Measurements from ENCODE around the gene SLC9A9.

Gene SLC9A9

DNA sequence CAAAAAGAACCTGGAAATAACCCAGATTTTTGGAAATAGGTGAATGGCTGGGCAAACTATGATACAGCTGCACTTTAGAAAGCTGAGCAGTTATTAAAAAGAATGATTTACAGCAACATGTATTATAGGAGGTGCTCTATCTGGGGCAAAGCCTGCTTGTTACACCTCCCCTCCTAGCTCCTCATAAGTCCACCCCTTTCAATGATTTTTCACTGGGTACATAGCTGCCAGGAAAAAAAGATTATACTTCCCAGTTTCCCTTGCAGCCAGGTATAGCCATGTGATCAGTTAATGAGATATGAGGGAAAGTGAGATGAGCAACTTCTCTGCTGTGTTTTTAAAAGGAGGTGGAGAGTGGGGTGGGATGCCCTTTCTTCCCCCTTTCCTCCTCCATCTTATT lies 631.0 kb downstream of the SLC9A9 start:
- no peak for DNase-seq (ENCODE audit: low read depth)

DNA sequence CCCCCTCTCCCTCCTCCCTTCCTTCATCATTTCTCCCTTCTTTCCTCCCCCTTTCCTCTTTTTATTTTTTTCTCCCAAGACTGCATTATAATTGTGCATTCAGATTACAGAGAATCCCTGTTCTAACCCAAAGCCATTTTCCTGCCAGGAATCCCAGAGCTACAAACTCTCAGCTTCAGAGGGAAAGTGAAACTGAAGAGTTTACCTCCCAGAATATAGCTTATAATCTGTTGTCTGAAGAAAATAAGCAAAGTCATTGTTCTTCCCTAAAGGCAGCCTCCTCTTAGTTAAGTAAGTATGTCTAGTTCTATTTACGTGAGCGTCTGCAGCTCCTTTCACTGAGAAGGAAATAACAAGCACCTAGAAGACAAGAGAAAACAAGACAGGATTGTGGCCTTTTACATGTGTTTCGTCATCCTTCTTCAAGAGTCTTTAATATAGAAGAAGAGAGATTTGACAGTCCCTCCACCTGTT lies 631.5 kb downstream of the SLC9A9 start:
- DNase-seq (ENCODE audit: low read depth), result no peak

Measured in EH (cell line).